GM23338 (cell line): ENCODE results near the gene PITPNC1. TPM values are rescaled to one million over a fixed set of nuclear protein-coding genes. Genes with fewer than 3 reads are reported as not detected.

Experiments
- ATAC-seq: fragments of 200-7000 bp; cut with Tn5 transposase; 3 replicates; pipeline ENCODE4 v1.9.1; 2020
- DNase-seq: peaks from one replicate; pipeline ENCODE4 v3.0.0-alpha.2; 2015; ENCODE audit warnings: low spot score
- H2AFZ ChIP-seq: fragments of 200-600 bp; sonication (generic); 2 replicates; pipeline ENCODE4 v1.8.0; 2016; ENCODE audit warnings: antibody characterized with exemption, mild to moderate bottlenecking, moderate library complexity
- H3F3A ChIP-seq: fragments of 200-600 bp; sonication (generic); replicated peaks from 2 replicates; pipeline ENCODE4 v1.8.0; 2017; ENCODE audit warnings: antibody characterized with exemption, mixed run types, low read depth
- H3K27ac ChIP-seq: fragments of 200-600 bp; sonication (generic); 2 replicates; pipeline ENCODE4 v1.6.1; 2016; ENCODE audit warnings: low read depth
- H3K27me3 ChIP-seq: fragments of 200-600 bp; sonication (generic); 2 replicates; pipeline ENCODE4 v1.8.0; 2016; ENCODE audit warnings: mild to moderate bottlenecking, mixed run types, moderate library complexity; ENCODE audit not compliant: insufficient read depth
- H3K36me3 ChIP-seq: fragments of 200-600 bp; sonication (generic); 2 replicates; pipeline ENCODE4 v1.8.0; 2016; ENCODE audit warnings: mild to moderate bottlenecking; ENCODE audit not compliant: insufficient read depth
- H3K4me1 ChIP-seq: fragments of 200-600 bp; sonication (generic); 2 replicates; pipeline ENCODE4 v1.8.0; 2016; ENCODE audit warnings: mild to moderate bottlenecking, moderate library complexity; ENCODE audit not compliant: insufficient read depth
- H3K4me2 ChIP-seq: fragments of 200-600 bp; sonication (generic); 2 replicates; pipeline ENCODE4 v1.7.1; 2017; ENCODE audit warnings: mixed run types
- H3K4me3 ChIP-seq: fragments of 200-600 bp; sonication (generic); 2 replicates; pipeline ENCODE4 v1.6.1; 2016; ENCODE audit warnings: mixed run types
- H3K79me2 ChIP-seq: fragments of 200-600 bp; sonication (generic); replicated peaks from 2 replicates; pipeline ENCODE4 v1.8.0; 2017; ENCODE audit warnings: mild to moderate bottlenecking; ENCODE audit not compliant: insufficient read depth
- H3K9me2 ChIP-seq: fragments of 200-600 bp; sonication (generic); 2 replicates; pipeline ENCODE4 v1.8.0; 2017; ENCODE audit not compliant: insufficient read depth
- H4K20me1 ChIP-seq: fragments of 200-600 bp; sonication (generic); replicated peaks from 2 replicates; pipeline ENCODE4 v1.8.0; 2017; ENCODE audit warnings: mild to moderate bottlenecking; ENCODE audit not compliant: insufficient read depth
- H3K27ac Mint-ChIP-seq: 2 replicates; pipeline ENCODE4 v1.8.0; 2020; ENCODE audit warnings: inconsistent platforms, mild to moderate bottlenecking, moderate library complexity, mixed read lengths
- H3K27me3 Mint-ChIP-seq: 3 replicates; pipeline ENCODE4 v1.8.0; 2022; ENCODE audit warnings: low read depth, mild to moderate bottlenecking, moderate library complexity, mixed read lengths, inconsistent platforms; ENCODE audit not compliant: insufficient read depth, poor library complexity
- H3K36me3 Mint-ChIP-seq: 3 replicates; pipeline ENCODE4 v1.8.0; 2021; ENCODE audit warnings: low read depth, mild to moderate bottlenecking, inconsistent platforms, moderate library complexity, mixed read lengths
- H3K4me1 Mint-ChIP-seq: 3 replicates; pipeline ENCODE4 v1.8.0; 2020; ENCODE audit warnings: mild to moderate bottlenecking, inconsistent platforms, mixed read lengths
- H3K4me3 Mint-ChIP-seq: 3 replicates; pipeline ENCODE4 v1.8.0; 2021; ENCODE audit warnings: moderate library complexity, mild to moderate bottlenecking, inconsistent platforms, mixed read lengths
- H3K9me3 Mint-ChIP-seq: 3 replicates; pipeline ENCODE4 v1.8.0; 2020; ENCODE audit warnings: moderate library complexity, mild to moderate bottlenecking, inconsistent platforms, mixed read lengths
- CREB1 ChIP-seq: fragments of 250-450 bp; sonication (Bioruptor Pico); IDR thresholded peaks from 2 replicates; pipeline ENCODE4 v1.5.0; 2020; ENCODE audit warnings: low read depth, mild to moderate bottlenecking, moderate library complexity
- ETS1 ChIP-seq: IDR thresholded peaks from 2 replicates; pipeline ENCODE4 v1.6.1; 2016; ENCODE audit warnings: antibody characterized with exemption
- EZH2 ChIP-seq: fragments of 200-600 bp; sonication (generic); IDR thresholded peaks from one replicate; pipeline ENCODE4 v1.8.0; 2017; ENCODE audit warnings: antibody characterized with exemption, mild to moderate bottlenecking, low read depth; ENCODE audit not compliant: unreplicated experiment
- EZH2phosphoT487 ChIP-seq: fragments of 200-600 bp; sonication (generic); IDR thresholded peaks from one replicate; pipeline ENCODE4 v1.8.1; 2018; ENCODE audit warnings: antibody characterized with exemption; ENCODE audit not compliant: unreplicated experiment
- JUNB ChIP-seq: IDR thresholded peaks from one replicate; pipeline ENCODE4 v1.6.1; 2016; ENCODE audit warnings: antibody characterized with exemption; ENCODE audit not compliant: unreplicated experiment
- NANOG ChIP-seq: IDR thresholded peaks from 2 replicates; pipeline ENCODE4 v1.6.1; 2016; ENCODE audit warnings: antibody characterized with exemption, borderline replicate concordance
- POLR2AphosphoS5 ChIP-seq: IDR thresholded peaks from 2 replicates; pipeline ENCODE4 v1.6.1; 2016; ENCODE audit warnings: antibody characterized with exemption, low read depth
- REST ChIP-seq: IDR thresholded peaks from one replicate; pipeline ENCODE4 v1.6.1; 2018; ENCODE audit warnings: antibody characterized with exemption; ENCODE audit not compliant: unreplicated experiment
- STAT1 ChIP-seq: IDR thresholded peaks from one replicate; pipeline ENCODE4 v1.6.1; 2016; ENCODE audit warnings: antibody characterized with exemption; ENCODE audit not compliant: unreplicated experiment
- ZNF114 ChIP-seq: fragments of 250-450 bp; sonication (Bioruptor Pico); IDR thresholded peaks from 2 replicates; pipeline ENCODE4 v1.5.0; 2020; ENCODE audit warnings: mild to moderate bottlenecking, moderate library complexity
- ZNF331 ChIP-seq: fragments of 250-450 bp; sonication (Bioruptor Pico); IDR thresholded peaks from 2 replicates; pipeline ENCODE4 v1.5.0; 2020; ENCODE audit warnings: low read depth, mild to moderate bottlenecking, moderate library complexity
- polyA plus RNA-seq: library from polyadenylated mRNA; unstranded; fragments of >200 nt; fragmentation: Nextera tagmentation; extraction: Ambion mirVana; gene quantifications from 2 replicates; pipeline ENCODE4 v1.2.1, GENCODE V29; 2016
- total RNA-seq: library from RNA; depleted of rRNA; stranded (reverse); fragments of >200 nt; shearing (Covaris generic); gene quantifications from 2 replicates; pipeline ENCODE4 v1.2.3, GENCODE V29; 2014
- TF ChIP-seq, protein P1 (sequence below), 2 experiments: fragments of 200-600 bp in 1 of 2; sonication (generic) in 1 of 2; conservative IDR thresholded peaks; 2 replicates each; pipeline versions ENCODE4 v1.5.1 to v1.6.1; 2016 to 2017; ENCODE audit warnings: antibody characterized with exemption in 2 of 2, low read depth in 2 of 2, mild to moderate bottlenecking in 2 of 2, moderate library complexity in 1 of 2

PITPNC1 gene
- total and polyA plus RNA-seq, 2 experiments from 2014 or later, result 23.0 to 32.6 TPM

GRCh38 chr17:67456103-67456502 lies 79.0 kb downstream of the PITPNC1 start (continued):
- no peak for TF ChIP-seq REST
- TF ChIP-seq, protein P1, sequence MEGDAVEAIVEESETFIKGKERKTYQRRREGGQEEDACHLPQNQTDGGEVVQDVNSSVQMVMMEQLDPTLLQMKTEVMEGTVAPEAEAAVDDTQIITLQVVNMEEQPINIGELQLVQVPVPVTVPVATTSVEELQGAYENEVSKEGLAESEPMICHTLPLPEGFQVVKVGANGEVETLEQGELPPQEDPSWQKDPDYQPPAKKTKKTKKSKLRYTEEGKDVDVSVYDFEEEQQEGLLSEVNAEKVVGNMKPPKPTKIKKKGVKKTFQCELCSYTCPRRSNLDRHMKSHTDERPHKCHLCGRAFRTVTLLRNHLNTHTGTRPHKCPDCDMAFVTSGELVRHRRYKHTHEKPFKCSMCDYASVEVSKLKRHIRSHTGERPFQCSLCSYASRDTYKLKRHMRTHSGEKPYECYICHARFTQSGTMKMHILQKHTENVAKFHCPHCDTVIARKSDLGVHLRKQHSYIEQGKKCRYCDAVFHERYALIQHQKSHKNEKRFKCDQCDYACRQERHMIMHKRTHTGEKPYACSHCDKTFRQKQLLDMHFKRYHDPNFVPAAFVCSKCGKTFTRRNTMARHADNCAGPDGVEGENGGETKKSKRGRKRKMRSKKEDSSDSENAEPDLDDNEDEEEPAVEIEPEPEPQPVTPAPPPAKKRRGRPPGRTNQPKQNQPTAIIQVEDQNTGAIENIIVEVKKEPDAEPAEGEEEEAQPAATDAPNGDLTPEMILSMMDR (conservative IDR thresholded peaks at IDR 0.05; ENCODE audit: low read depth in 2 of 2), result no peak
- TF ChIP-seq JUNB, result no peak
- TF ChIP-seq ETS1, result no peak
- no peak for TF ChIP-seq CREB1
- TF ChIP-seq ZNF114 (CRISPR knock-in tag), result no peak
- no peak for TF ChIP-seq EZH2phosphoT487
- TF ChIP-seq POLR2AphosphoS5, result no peak
- TF ChIP-seq EZH2, result no peak
- TF ChIP-seq NANOG, result no peak
- TF ChIP-seq STAT1, result no peak
- TF ChIP-seq ZNF331 (CRISPR knock-in tag), result no peak

DNA sequence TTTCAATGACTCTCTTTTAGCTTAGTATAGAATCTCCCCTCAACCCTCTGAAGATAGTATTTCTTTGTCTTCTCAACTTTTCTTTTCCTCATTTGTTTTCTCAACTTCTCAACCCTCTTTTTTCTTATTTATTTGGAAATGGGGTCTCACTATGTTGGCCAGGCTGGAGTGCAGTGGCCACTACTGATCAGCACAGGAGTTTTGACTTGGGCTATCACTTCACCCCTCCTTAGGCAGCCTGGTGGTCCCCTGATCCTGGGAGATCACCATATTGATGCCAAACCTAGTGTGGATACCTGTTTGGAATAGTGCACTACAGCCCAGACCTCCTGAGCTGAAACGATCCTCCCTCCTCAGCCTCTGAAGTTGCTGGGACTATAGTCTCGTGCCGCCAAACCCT lies 79.8 kb downstream of the PITPNC1 start:
- H3K4me2 ChIP-seq, result no peak overlapping the region
- no peaks in the 10 kb centered on the region for H3K36me3 ChIP-seq
- ATAC-seq, result no peak
- H3K9me2 ChIP-seq, result no peaks in the 10 kb centered on the region
- H3K27me3 Mint-ChIP-seq, result peaks cover 2% of the 10 kb centered on the region
- no peak overlapping the region for H3K27ac ChIP-seq
- no peak overlapping the region; the same call in 1 of the 2 replicates for H3K27ac Mint-ChIP-seq
- no peaks in the 10 kb centered on the region for H3F3A ChIP-seq
- peaks cover 17% of the 10 kb centered on the region for H3K36me3 Mint-ChIP-seq
- H3K9me3 Mint-ChIP-seq, result peaks cover 16% of the 10 kb centered on the region
- H4K20me1 ChIP-seq, result no peaks in the 10 kb centered on the region; the same call in 1 of the 2 replicates
- no peak overlapping the region for H3K4me3 ChIP-seq
- no peak overlapping the region for H2AFZ ChIP-seq
- H3K4me1 Mint-ChIP-seq, result peaks cover 16% of the 10 kb centered on the region
- peaks cover 99% of the 10 kb centered on the region for H3K79me2 ChIP-seq
- no peak for DNase-seq
- H3K4me3 Mint-ChIP-seq, result no peak overlapping the region
- H3K4me1 ChIP-seq, result peaks cover 9% of the 10 kb centered on the region
- H3K27me3 ChIP-seq, result no peaks in the 10 kb centered on the region
- TF ChIP-seq REST, result no peak
- TF ChIP-seq, protein P1 (conservative IDR thresholded peaks at IDR 0.05; ENCODE audit: low read depth in 2 of 2), result no peak
